GM11168 (cell line): ENCODE results near the gene NOC4L.

ENCODE experiments used
- in situ Hi-C: fragments of 300-500 bp; cut with MboI; formaldehyde crosslinking; loops from one replicate; pipeline ENCODE4 v1.12.0; 2022; ENCODE audit warnings: low sequenced_read_pairs; ENCODE audit not compliant: unreplicated experiment

The NOC4L gene

DNA sequence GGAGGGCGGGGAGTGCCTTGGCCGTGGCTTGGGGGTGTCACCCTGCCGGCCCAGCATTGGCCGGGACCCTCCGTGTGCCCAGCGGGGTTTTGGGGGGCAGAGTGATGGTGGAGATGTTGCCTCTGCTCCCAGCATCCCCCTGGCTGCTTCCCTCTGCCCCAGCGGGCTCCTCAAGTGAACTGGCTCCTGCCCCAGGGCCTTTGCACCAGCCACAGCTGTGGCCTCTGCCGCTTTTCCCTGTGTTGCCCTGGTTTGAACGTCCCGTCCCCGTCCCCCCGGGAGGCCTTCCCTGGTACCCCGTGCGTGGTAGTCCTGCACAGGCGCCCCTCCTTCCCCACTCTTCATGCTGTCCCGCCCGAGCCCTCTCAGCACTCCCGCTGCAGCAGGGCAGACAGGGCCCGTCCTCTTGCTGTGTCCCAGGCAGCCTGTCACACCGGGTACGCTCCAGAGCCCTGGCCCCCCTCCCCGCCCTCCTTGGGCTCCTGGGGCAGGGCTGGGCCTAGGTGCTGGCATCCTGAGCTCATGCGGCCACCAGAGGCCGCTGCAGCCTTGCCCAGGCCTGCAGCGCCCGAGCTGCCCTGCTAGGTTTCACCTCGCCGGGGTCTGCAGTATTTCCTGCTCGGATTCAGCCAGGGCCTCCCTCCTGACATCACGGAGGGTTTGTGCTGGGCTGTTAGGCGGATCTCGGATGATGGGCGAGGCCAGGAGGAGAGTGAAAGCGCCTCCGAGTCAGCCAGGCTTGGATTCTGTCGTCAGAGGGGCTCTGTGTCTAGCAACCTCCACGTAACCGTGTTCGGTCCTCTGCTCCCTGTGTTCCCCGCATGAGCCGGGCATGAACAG lies 9.5 kb downstream of the NOC4L start:
- in situ Hi-C loops: no loop called here

DNA sequence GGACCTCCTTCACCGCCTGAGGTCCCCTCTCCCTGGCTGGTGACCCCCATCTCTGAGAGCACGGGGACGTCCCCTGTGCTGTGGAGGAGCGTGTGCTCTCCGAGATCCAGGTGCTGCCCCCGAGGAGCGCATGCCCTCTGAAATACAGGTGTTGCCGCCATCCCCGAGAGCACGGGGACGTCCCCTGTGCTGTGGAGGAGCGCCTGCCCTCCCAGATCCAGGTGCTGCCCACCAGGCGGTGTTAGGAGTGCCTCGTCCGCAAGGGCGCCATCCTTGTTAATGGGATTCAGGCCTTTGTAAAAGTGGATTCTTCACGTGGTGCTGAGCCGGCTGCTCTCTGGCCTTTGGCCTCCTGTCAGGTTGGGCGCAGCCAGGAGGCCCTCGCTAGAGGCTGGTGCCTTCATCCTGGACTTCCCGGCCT lies 10.1 kb downstream of the NOC4L start:
- in situ Hi-C loops: no loop called here

DNA sequence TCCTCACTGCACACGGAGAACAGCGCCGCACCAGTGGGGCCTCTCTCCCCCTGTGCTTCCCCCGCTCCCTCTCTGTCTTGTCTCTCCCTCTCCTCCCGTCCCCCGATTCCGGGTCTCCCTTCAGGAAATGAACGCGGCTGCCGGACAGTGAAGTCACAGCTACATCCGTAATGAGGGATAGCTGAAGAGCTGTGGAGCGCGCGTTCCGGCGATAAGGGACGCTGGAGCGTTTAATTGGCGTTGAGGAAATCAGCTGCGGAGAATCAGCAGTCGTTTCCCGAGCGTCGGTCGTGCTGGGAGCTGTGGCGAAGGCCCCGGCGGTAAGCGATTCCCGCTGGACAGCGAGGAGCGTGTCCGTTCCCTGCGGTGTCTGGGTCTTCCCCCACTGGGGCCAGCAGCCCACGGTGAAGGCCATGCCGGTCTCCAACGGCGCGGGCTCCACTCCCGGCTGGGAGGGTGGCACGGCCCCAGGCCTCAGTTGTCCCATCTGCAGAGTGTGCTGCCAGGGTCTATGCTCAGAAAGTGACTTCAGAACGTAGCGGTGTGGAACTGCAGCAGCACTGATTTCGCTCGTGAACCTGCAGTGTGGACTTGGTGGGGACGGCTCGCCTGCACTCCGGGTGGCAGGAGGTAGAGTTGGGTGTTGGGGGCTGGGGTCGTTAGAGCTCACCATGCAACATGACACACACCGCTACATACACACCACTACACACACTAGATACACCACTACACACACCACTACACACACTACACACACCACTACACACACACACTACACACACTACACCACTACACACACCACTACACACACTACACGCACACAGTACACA lies 10.9 kb downstream of the NOC4L start:
- in situ Hi-C loops: no loop called here

DNA sequence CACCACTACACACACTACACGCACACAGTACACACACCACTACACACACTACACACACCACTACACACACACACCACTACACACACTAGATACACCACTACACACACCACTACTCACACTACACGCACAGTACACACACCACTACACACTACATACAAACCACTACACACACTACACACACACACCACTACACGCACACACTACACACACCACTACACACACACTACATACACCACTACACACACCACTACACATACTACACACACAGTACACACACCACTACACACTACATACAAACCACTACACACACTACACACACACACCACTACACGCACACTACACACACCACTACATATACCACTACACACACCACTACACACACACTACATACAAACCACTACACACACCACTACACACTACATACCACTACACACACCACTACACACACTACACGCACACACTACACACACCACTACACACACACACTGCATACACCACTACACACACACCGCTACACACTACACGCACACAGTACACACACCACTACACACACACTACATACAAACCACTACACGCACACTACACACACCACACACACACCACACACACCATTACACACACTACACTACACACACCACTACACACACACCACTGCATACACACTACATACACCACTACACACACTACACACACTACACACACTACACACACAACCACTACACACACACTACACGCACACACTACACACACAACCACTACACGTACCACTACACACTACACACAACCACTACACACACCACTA lies 11.7 kb downstream of the NOC4L start:
- in situ Hi-C loops: no loop called here

DNA sequence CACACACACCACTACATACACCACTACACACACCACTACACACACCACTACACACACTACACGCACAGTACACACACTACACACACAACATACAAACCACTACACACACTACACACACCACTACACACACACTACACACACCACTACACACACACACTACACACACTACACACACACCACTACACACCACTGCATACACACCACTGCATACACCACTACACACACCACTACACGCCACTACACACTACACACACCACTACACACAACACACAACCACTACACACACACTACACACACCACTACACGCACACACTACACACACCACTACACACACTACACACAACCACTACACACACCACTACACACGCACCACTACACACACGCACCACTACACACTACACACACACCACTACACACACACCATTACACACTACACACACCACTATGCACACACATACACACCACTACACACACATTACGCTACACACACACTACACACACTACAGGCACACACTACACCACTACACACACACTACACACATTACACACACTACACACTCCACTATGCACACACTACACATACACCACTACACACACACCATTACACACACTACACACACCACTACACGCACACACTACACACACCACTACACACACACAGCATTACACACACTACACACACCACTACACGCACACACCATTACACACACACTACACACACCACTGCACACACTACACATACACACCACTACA lies 12.5 kb downstream of the NOC4L start:
- in situ Hi-C loops: no loop called here

DNA sequence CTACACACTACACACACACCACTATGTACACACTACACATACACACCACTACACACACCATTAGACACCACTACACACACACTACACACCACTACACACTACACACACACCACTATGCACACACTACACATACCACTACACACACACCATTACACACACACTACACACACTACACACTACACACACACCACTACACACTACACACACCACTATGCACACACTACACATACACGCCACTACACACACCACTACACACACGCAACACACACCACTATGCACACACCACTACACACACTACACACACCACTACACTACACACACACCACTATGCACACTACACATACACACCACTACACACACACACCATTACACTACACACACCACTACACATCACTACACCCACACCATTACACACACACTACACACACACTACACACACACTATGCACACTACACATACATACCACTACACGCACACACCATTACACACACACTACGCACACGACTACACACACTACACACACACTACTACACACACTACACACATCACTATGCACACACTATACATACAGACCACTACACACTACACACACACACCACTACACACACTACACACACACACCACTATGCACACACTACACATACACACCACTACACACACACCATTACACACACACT lies 13.6 kb downstream of the NOC4L start:
- in situ Hi-C loops: no loop called here

DNA sequence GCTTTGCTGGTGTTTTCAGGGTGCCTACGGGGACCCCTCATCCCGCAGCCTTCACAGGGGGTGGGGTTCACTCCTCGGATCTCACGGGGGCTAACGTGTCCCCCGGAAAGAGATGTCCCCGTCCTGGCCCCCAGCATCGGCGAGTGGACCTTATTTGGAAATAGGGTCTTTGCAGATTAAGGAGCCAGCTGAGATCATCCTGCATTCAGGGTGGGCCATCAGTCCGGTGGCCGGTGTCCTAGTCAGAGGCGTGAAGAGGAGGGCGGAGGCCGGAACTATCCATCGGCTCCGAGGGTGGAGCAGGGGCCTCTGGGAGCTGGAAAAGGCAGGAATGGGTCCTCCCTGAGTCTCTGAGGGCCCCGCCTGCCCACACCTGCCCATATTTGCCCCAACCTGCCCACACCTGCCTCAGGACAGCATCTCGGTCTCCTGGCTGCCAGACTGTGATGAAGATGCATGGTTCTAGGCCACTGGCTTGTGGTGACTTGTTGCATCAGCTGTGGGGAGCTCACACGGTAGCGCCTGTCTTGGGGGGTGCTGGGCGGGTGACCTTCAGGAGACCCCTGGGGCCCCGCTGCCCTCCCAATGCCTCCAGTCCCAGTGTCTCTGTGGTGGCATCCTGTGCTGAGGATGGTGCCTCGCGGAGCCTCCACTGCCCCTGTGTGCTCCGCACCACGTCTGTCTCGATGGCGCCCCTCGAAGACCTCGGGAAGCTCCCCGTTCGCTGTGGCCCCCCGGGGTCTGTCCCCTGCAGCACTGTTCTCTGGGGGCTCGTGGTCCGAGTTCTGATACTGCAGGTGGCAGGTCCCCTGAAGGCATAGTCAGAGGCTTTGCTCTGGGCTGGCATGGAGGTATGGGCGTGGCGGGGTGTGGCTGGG lies 14.7 kb downstream of the NOC4L start:
- in situ Hi-C loops: no loop called here

DNA sequence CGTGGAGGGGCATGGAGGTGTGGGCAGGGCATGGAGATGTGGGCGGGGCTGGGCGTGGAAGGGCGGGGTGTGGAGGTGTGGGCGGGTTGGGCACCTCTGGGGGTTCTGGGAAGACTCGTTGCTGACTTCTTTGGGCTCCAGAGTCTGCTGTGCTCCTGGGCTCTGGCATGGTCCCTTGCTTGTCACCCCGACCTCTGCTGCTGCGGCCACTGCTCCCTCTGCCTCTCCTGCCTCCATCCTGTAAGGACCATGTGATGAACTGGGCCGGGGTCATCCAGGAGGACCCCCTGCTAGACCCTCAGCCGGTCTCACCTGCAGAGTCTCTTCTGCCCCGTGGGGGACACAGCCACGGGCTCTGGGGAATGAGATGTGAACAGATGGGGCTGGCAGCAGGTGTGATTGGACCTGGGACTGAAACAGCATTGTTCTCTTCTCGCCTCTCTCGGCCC lies 15.3 kb downstream of the NOC4L start:
- in situ Hi-C loops: no loop called here

DNA sequence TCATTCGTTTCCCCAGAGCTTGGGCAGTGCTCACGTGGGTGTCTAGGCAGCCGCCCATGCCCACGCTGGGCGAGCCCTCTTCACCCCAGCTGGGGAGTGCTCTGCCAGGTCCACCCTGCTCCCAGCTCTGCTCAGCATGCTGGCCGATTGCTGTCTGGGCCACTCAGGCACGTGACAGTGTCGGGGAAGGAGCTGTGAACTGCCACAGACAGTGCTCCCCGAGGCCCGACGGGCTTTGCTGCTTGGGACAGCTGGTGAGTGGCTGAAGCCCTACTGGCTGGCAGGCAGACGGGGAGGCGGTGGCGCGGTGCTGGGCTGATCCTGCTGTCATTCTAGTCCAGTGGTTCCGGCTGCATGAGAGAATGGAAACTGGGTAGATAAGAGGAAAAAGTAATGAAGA lies 15.8 kb downstream of the NOC4L start:
- in situ Hi-C loops: no loop called here

DNA sequence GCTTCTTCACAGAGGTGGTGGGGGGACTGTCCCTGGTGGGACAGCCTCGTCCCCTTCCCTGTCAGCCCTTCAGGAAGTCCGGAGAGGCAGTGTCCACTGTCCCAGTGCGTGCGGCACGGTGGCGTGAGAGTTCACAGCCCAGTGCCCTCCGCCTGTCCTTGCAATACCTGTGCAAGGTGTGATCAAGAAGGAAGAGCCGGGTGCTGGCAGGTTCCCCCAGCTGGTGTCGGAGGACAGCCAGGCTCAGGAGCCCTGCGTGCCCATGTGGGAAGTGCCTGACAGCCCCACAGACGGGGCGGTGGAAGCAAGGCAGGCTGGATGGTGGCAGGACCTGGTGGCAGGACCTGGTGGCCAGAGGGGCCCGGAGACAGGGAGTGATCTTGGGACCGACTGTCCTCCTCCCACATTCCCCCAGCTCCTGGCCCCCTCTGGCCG lies 16.4 kb downstream of the NOC4L start:
- in situ Hi-C loops: no loop called here

DNA sequence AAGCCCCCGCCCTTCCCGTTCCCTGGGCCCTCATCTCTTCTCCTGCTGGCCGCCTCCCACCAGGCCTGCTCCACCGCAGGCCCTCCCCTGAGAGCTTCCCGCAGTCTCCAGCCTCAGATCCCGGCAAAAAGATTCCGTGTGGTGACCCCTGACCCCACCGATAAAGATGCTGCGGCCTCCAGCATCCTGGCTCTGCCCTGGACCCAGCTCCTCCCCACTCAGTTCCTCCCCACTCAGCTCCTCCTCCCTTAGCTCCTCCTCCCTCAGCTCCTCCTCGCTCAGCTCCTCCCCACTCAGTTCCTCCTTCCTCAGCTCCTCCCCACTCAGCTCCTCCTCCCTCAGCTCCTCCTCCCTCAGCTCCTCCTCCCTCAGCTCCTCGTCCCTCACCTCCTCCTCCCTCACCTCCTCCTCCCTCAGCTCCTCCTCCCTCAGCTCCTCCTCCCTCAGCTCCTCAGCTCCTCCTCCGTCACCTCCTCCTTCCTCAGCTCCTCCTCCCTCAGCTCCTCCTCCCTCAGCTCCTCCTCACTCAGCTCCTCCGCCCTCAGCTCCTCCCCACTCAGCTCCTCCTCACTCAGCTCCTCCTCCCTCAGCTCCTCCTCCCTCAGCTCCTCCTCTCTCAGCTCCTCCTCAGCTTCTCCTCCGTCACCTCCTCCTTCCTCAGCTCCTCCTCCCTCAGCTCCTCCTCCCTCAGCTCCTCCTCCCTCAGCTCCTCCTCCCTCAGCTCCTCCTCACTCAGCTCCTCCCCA lies 17.0 kb downstream of the NOC4L start:
- in situ Hi-C loops: no loop called here

DNA sequence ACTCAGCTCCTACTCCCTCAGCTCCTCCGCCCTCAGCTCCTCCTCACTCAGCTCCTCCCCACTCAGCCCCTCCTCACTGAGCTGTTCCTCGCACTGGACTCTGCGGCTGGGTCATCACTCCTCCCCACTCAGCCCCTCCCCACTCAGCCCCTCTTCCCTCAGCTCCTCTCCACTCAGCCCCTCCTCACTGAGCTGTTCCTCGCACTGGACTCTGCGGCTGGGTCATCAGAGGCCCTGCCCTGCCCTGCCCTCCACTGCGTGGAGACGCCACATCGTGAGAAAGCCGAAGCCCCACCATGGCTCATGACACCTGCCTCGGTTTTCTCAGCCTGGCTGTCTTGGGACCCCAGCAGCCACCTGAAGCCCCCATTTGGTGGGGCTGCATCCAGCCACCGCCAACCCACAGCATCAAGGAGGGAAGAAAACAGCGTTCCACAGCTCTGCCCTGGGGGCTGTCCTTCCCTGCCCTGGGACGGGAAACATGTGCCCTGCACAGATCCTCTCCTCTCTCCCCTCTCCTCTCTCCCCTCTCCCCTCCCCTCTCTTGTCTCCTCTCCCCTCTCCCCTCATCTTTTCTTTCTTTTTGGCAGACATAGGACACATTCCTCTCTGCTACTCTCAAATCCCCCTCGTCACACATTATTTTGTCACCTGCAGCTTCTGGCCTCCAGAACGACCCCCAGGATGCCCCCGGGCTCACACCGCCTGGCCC lies 17.7 kb downstream of the NOC4L start:
- in situ Hi-C loops: no loop called here

DNA sequence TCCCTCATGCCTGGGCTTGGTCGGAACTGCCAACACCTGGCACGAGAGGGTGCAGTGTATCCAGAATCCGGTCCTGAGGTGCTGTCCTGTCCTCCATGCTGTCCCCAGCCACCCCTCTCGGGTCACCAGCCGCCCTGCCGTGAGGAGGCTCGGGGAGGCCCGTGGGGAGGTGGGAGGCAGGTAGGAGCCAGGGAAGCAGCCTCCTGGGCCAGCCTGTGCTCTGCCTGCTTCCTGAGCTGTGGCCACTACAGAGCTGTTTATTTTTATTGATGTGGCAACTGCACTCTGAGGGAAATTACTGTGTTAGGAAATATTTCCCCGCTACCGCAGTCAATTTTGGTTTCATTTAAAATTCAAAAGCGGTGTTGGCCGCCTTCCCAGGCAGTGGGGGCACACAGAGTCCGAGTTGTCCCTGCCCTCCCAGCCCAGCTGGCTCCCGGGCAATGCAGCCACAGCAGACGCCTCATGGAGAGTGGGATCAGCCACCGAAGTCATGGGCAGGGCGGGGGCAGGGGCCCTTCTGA lies 18.3 kb downstream of the NOC4L start:
- in situ Hi-C loops: no loop called here

DNA sequence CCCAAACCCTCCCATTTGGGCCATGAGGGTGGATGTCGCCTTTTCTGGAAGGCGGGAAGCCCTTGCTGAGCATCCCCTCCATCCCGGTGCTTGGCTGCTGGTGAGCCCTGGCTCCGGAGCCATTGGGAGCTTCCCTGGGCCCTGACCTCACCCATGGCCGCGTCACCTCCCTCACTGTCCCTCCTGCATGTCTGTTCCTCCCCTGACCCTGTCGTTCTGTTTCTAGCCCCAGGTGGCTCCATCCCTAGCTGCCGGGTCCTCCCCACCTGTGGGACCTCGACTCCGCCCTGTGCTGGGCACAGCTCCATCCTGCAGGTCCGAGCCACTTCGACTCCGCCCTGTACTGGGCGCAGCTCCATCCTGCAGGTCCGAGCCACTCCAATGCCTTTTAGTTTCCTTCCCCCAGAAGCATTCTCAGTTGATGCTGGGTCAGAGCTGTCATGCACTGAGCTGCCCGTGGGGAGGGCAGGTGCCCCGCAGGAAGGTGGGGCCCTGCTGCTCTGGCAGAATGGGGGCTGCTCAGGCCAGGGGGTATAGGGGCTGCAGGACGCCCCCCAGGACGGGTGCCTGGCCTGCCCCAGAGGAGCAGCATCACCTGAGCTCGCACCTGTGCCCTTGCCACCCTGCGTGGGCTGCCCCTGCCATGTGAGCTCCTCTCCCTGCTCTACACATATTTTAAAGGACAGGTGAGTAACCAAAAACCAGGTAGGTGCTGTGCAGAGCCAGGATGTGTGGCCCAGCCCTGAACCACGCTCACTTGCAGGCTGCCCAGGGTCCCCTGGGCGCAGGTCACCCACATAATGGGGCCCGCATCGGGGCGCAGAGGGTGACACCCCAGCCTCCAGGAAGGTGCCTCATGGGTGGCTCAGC lies 19.0 kb downstream of the NOC4L start:
- in situ Hi-C loops: no loop called here

DNA sequence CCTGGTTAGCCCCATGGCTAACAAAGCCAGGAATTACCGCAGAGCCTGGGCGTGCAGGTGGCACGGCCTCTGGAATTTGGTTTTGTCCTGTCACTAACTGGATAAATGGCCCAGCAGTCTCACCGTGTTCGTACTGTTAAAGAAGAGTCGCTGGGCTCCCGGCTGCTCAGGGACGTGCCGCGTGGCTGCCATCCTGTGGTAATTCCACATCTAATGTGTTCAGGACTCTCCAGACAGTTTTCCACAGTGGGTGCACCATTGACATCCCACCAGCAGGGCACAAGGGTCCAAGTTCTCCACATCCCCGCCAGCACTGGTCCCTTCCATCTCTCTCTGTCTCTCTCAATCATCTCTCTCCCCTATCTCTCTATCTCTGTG lies 19.6 kb downstream of the NOC4L start:
- in situ Hi-C loops: no loop called here

DNA sequence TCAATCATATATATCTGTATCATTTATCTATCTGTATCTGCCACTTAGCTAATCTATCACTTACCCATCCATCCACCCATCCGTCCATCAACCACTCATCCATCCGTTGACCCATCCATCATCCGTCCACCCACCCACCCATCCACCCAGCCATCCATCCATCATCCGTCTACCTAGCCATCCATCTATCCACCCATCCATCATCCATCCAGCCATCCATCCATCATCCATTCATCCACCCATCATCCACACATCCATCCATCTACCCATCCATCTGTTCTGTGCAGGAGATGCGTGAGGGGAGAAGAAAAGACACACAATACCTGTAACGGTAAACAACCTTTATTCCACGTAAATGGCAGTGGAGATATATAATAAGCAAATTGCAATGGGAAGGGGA lies 20.2 kb downstream of the NOC4L start:
- in situ Hi-C loops: no loop called here
